Measurements from ENCODE around the gene ART1. TPM values are rescaled to one million over a fixed set of nuclear protein-coding genes. Genes with fewer than 3 reads are reported as not detected.

Gene ART1
- total and polyA plus RNA-seq, 7 donors = 1.1 to 1.2 TPM; not detected in 5

DNA sequence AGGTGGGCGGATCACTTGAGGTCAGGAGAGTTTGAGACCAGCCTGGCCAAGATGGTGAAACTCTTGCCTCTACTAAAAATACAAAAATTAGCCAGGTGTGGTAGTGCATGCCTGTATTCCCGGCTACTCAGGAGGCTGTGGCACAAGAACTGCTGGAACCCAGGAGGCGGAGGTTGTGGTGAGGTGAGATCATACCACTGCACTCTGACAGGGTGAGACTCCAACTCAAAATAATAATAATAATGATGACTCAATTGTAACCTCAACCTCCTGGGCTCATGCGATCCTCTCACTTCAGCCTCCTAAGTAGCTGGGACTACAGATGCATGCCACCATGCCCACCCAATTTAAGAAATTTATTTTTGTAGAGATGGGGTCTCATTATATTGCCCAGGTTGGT, 41.8 kb downstream of the ART1 start:
- DNase-seq = no peak
- Histone ChIP-seq H3K27ac (no peak overlapping the region), H3K36me3 (peaks cover 10 to 98% (median 56%) of the 10 kb centered on the region in 4 donors), H3K4me3 (no peak overlapping the region), H3K4me1 (no peaks in the 10 kb centered on the region), H3K9me3 (no peaks in the 10 kb centered on the region), H3K27me3 (no peaks in the 10 kb centered on the region)
- 74 to 97% methylated on average over 4 of the region's 4 CpGs for whole genome bisulfite sequencing, 2 donors
- TF ChIP-seq, protein P1, sequence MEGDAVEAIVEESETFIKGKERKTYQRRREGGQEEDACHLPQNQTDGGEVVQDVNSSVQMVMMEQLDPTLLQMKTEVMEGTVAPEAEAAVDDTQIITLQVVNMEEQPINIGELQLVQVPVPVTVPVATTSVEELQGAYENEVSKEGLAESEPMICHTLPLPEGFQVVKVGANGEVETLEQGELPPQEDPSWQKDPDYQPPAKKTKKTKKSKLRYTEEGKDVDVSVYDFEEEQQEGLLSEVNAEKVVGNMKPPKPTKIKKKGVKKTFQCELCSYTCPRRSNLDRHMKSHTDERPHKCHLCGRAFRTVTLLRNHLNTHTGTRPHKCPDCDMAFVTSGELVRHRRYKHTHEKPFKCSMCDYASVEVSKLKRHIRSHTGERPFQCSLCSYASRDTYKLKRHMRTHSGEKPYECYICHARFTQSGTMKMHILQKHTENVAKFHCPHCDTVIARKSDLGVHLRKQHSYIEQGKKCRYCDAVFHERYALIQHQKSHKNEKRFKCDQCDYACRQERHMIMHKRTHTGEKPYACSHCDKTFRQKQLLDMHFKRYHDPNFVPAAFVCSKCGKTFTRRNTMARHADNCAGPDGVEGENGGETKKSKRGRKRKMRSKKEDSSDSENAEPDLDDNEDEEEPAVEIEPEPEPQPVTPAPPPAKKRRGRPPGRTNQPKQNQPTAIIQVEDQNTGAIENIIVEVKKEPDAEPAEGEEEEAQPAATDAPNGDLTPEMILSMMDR (IDR thresholded peaks at IDR 0.05) = no peak
- TF ChIP-seq POLR2A (IDR thresholded peaks at IDR 0.05) (no peak), POLR2AphosphoS5 (IDR thresholded peaks at IDR 0.05) (no peak), EP300 (IDR thresholded peaks at IDR 0.05) (no peak)
- intact Hi-C loops (cut with DNase I) = no loop called here

DNA sequence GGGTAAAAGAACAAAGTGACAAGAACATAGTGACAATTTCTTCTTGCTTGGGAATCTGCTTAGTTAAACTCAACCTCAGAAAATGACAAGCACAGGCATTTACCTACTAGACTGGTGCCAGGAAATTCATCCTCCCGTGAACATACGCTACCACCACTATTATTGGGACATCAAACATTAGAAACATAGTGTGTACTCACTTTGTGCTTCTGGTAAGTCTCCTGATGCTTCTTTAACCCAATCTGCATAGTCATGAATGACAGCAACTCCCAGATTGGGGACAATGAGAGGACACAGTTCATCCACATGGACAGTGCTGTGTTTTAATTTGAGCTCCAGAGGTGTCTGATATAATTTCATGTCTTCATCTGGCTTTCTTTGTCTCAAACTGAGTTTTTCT, 55.5 kb downstream of the ART1 start:
- no peak for DNase-seq
- Histone ChIP-seq H3K4me1 (no peaks in the 10 kb centered on the region), H3K9me3 (no peaks in the 10 kb centered on the region), H3K27ac (no peak overlapping the region), H3K27me3 (no peaks in the 10 kb centered on the region), H3K4me3 (no peak overlapping the region), H3K36me3 (peaks cover 20 to 98% (median 49%) of the 10 kb centered on the region in 4 donors)
- intact Hi-C loops (cut with DNase I) = no loop called here
- 95 to 98% methylated on average over 2 of the region's 2 CpGs for WGBS, 2 donors
- TF ChIP-seq POLR2A (IDR thresholded peaks at IDR 0.05) (no peak), EP300 (IDR thresholded peaks at IDR 0.05) (no peak), POLR2AphosphoS5 (IDR thresholded peaks at IDR 0.05) (no peak)
- TF ChIP-seq, protein P1 (IDR thresholded peaks at IDR 0.05) = no peak

DNA sequence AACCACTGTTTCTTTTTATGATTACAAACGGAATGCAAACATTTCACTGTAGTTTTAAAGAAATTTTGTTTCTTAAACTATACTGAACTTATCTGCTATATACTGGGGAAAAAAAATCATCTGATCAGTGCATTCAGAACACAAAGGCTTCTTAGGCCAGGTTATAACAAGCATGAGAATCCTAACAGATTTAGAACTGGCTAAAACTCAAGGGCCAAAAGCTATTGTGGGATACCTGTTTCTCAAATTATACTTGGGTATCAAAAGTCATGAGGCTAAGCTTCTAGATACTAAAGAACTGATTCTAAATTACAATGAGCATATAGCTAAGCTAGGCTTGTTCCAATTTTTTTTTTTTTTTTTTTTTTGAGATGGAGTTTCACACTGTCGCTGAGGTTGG, 56.0 kb downstream of the ART1 start:
- TF ChIP-seq, protein P1 (IDR thresholded peaks at IDR 0.05) = no peak
- TF ChIP-seq EP300 (IDR thresholded peaks at IDR 0.05) (no peak), POLR2A (IDR thresholded peaks at IDR 0.05) (no peak), POLR2AphosphoS5 (IDR thresholded peaks at IDR 0.05) (no peak)
- Histone ChIP-seq H3K4me1 (no peaks in the 10 kb centered on the region), H3K27me3 (no peaks in the 10 kb centered on the region), H3K9me3 (no peaks in the 10 kb centered on the region), H3K36me3 (peaks cover 20 to 98% (median 48%) of the 10 kb centered on the region in 4 donors), H3K4me3 (no peak overlapping the region), H3K27ac (no peak overlapping the region)
- 90 to 93% methylated on average over 2 of the region's 2 CpGs for WGBS, 2 donors
- no peak for DNase-seq
- intact Hi-C loops (cut with DNase I) = no loop called here

DNA sequence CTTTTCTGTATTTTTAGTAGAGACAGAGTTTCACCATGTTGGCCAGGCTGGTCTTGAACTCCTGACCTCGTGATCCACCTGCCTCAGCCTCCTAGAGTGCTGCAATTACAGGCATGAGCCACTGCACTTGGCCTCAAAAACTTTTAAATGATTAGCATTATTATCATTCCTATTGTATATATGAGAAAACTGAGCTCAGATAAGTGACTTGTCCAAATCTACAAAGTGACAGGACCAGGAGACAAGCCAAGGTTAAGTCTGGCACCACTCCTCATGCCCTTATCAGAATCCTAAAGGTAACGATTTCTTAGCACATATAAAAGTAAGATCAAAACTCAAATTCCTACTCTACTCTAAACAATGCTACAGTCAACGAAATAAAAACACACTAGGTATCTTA, 58.5 kb downstream of the ART1 start:
- Histone ChIP-seq H3K4me3 (no peak overlapping the region), H3K27me3 (no peaks in the 10 kb centered on the region), H3K4me1 (no peaks in the 10 kb centered on the region), H3K36me3 (peaks cover 10 to 93% (median 38%) of the 10 kb centered on the region in 4 donors), H3K27ac (no peak overlapping the region), H3K9me3 (no peaks in the 10 kb centered on the region)
- 72 to 89% methylated on average over 3 of the region's 3 CpGs for WGBS, 2 donors
- TF ChIP-seq, protein P1 (IDR thresholded peaks at IDR 0.05) = no peak
- TF ChIP-seq EP300 (IDR thresholded peaks at IDR 0.05) (no peak), POLR2A (IDR thresholded peaks at IDR 0.05) (no peak), POLR2AphosphoS5 (IDR thresholded peaks at IDR 0.05) (no peak)
- DNase-seq = no peak
- intact Hi-C loops (cut with DNase I) = no loop called here

DNA sequence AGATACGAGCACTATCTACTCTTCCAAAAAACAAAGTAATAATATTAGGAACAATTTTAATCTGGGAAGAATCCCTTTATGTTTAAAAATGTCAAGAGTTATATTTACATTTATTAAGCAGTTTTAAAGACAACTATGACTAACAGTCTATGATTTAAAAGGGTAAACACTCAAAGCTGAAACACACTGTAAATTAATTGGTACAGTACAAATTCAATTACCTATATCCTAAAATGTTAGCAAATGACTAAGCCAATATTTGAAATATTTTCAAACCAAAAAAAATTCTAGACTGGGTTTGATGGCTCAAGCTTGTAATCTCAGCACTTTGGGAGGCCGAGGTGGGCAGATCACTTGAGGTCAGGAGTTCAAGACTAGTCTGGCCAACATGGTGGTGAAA, 62.2 kb downstream of the ART1 start:
- 94 to 96% methylated on average over 2 of the region's 2 CpGs for WGBS, 2 donors
- DNase-seq = no peak
- TF ChIP-seq POLR2A (IDR thresholded peaks at IDR 0.05) (no peak), EP300 (IDR thresholded peaks at IDR 0.05) (no peak), POLR2AphosphoS5 (IDR thresholded peaks at IDR 0.05) (no peak)
- TF ChIP-seq, protein P1 (IDR thresholded peaks at IDR 0.05) = no peak
- H3K27ac ChIP-seq = no peak overlapping the region
- H3K27me3 ChIP-seq = no peaks in the 10 kb centered on the region
- intact Hi-C loops (cut with DNase I) = no loop called here
- H3K36me3 ChIP-seq = peaks cover 5 to 83% (median 25%) of the 10 kb centered on the region in 4 donors
- H3K4me3 ChIP-seq = no peak overlapping the region
- H3K4me1 ChIP-seq = no peaks in the 10 kb centered on the region
- no peaks in the 10 kb centered on the region for H3K9me3 ChIP-seq
